Measurements from ENCODE around the gene DOCK2.
"Not testable (repeated sequence)": the region's sequence is repeated elsewhere in the genome, so short reads cannot be mapped to it uniquely, and the experiment has no call there.

The DOCK2 gene

GRCh38 chr5:169752566-169752965 is 115.5 kb downstream of the DOCK2 start:
- DNase-seq (ENCODE audit: low spot score); FAIRE-seq: not testable (repeated sequence)

- no peak for FAIRE-seq
- DNase-seq (ENCODE audit: low spot score), result no peak
These were observed 116.7 kb downstream of the DOCK2 start for GRCh38 chr5:169753795-169754194.

- DNase-seq (ENCODE audit: low spot score) (no peak), FAIRE-seq (no peak)
These were observed 117.7 kb downstream of the DOCK2 start for GRCh38 chr5:169754737-169755136.

GRCh38 chr5:169756071-169756765 is 119.1 kb downstream of the DOCK2 start:
- FAIRE-seq, result no peak
- no peak for DNase-seq (ENCODE audit: low spot score)

GRCh38 chr5:169757016-169757415 is 119.9 kb downstream of the DOCK2 start:
- no peak for FAIRE-seq
- no peak for DNase-seq (ENCODE audit: low spot score)

- no peak for FAIRE-seq
- no peak for DNase-seq (ENCODE audit: low spot score)
These were observed 121.8 kb downstream of the DOCK2 start for GRCh38 chr5:169758886-169759285.

GRCh38 chr5:169760229-169760628 is 123.2 kb downstream of the DOCK2 start:
- DNase-seq (ENCODE audit: low spot score) (no peak), FAIRE-seq (no peak)

GRCh38 chr5:169762338-169763095 is 125.4 kb downstream of the DOCK2 start:
- DNase-seq (ENCODE audit: low spot score) (no peak), FAIRE-seq (no peak)

GRCh38 chr5:169763376-169764017 is 126.4 kb downstream of the DOCK2 start:
- FAIRE-seq (no peak), DNase-seq (ENCODE audit: low spot score) (no peak)

GRCh38 chr5:169764018-169764378 is 126.9 kb downstream of the DOCK2 start:
- DNase-seq (ENCODE audit: low spot score), result no peak
- FAIRE-seq, result no peak

- FAIRE-seq (no peak), DNase-seq (ENCODE audit: low spot score) (no peak)
These were observed 128.3 kb downstream of the DOCK2 start for GRCh38 chr5:169765176-169765996.

GRCh38 chr5:169766943-169767342 is 129.9 kb downstream of the DOCK2 start:
- FAIRE-seq, result not testable (repeated sequence)

GRCh38 chr5:169767938-169768337 is 130.9 kb downstream of the DOCK2 start:
- FAIRE-seq, result no peak
- DNase-seq (ENCODE audit: low spot score), result no peak

More at GRCh38 chr5:169766943-169767342, 129.9 kb downstream of the DOCK2 start:
- not testable (repeated sequence) for DNase-seq (ENCODE audit: low spot score)

GRCh38 chr5:169768416-169768815 is 131.3 kb downstream of the DOCK2 start:
- no peak for DNase-seq (ENCODE audit: low spot score)
- FAIRE-seq, result no peak

GRCh38 chr5:169770109-169770508 is 133.0 kb downstream of the DOCK2 start:
- FAIRE-seq, result no peak
- no peak for DNase-seq (ENCODE audit: low spot score)

GRCh38 chr5:169772256-169772655 is 135.2 kb downstream of the DOCK2 start:
- FAIRE-seq, result no peak
- DNase-seq (ENCODE audit: low spot score), result no peak

GRCh38 chr5:169772688-169773087 is 135.6 kb downstream of the DOCK2 start:
- DNase-seq (ENCODE audit: low spot score), result no peak
- no peak for FAIRE-seq

GRCh38 chr5:169777159-169777558 is 140.1 kb downstream of the DOCK2 start:
- no peak for DNase-seq (ENCODE audit: low spot score)
- FAIRE-seq, result no peak

- no peak for FAIRE-seq
- no peak for DNase-seq (ENCODE audit: low spot score)
These were observed 141.8 kb downstream of the DOCK2 start for GRCh38 chr5:169778622-169779596.
